Measurements from ENCODE around the gene RETREG3.
"Not testable (repeated sequence)": the region's sequence is repeated elsewhere in the genome, so short reads cannot be mapped to it uniquely, and the experiment has no call there.

RETREG3 gene

GRCh38 chr17:42553866-42554249 lies 55.3 kb downstream of the RETREG3 start:
- TF ChIP-seq, protein P1, sequence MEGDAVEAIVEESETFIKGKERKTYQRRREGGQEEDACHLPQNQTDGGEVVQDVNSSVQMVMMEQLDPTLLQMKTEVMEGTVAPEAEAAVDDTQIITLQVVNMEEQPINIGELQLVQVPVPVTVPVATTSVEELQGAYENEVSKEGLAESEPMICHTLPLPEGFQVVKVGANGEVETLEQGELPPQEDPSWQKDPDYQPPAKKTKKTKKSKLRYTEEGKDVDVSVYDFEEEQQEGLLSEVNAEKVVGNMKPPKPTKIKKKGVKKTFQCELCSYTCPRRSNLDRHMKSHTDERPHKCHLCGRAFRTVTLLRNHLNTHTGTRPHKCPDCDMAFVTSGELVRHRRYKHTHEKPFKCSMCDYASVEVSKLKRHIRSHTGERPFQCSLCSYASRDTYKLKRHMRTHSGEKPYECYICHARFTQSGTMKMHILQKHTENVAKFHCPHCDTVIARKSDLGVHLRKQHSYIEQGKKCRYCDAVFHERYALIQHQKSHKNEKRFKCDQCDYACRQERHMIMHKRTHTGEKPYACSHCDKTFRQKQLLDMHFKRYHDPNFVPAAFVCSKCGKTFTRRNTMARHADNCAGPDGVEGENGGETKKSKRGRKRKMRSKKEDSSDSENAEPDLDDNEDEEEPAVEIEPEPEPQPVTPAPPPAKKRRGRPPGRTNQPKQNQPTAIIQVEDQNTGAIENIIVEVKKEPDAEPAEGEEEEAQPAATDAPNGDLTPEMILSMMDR (IDR thresholded peaks at IDR 0.05; ENCODE audit: control insufficient read depth, insufficient read depth, low read depth, low read length, missing control alignments), result peak; percentile 14
- no peak for DNase-seq (ENCODE audit: low read depth)
- H3K4me3 ChIP-seq (ENCODE audit: control insufficient read depth, low read depth, low read length), result peak overlapping the region; percentile 97

- TF ChIP-seq, protein P1 (IDR thresholded peaks at IDR 0.05; ENCODE audit: control insufficient read depth, insufficient read depth, low read depth, low read length, missing control alignments), result no peak
Observed at GRCh38 chr17:42553161-42553818, 55.9 kb downstream of the RETREG3 start.

DNA sequence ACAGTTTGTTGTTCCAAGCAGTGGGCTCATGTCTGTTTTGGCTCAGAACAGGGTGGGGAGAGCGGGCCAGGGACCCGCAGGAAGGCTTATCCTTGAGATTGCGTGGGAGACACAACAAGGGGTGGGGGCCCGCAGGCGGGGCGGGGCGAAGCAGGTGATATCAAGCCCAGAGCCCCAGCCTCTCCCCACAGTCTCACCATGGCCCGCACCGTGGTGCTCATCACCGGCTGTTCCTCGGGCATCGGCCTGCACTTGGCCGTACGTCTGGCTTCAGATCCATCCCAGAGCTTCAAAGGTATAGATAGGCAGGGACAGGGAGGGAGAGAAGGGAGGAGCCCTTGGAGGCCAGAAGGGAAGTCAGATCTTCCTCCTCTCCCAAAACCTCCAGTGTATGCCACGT lies 56.4 kb downstream of the RETREG3 start, which contains the start of gene HSD17B1:
TSS of gene HSD17B1 (plus strand) at position 188 of the 400 bp plus-strand sequence. CDS start at position 199, 11 bp downstream.
- not testable (repeated sequence) for DNase-seq (ENCODE audit: low read depth)

More at GRCh38 chr17:42553161-42553818, 55.9 kb downstream of the RETREG3 start:
- peak overlapping the region; percentile 97 for H3K4me3 ChIP-seq (ENCODE audit: control insufficient read depth, low read depth, low read length)
- DNase-seq (ENCODE audit: low read depth), result no peak

GRCh38 chr17:42548993-42549755 lies 60.0 kb downstream of the RETREG3 start:
- TF ChIP-seq, protein P1 (IDR thresholded peaks at IDR 0.05; ENCODE audit: control insufficient read depth, insufficient read depth, low read depth, low read length, missing control alignments), result no peak
- DNase-seq (ENCODE audit: low read depth), result no peak
- no peak overlapping the region for H3K4me3 ChIP-seq (ENCODE audit: control insufficient read depth, low read depth, low read length)

More for the DNA sequence above, 56.4 kb downstream of the RETREG3 start, which contains the start of gene HSD17B1:
- H3K4me3 ChIP-seq (ENCODE audit: control insufficient read depth, low read depth, low read length), result peak within 1 kb of the TSS; percentile 97

DNA sequence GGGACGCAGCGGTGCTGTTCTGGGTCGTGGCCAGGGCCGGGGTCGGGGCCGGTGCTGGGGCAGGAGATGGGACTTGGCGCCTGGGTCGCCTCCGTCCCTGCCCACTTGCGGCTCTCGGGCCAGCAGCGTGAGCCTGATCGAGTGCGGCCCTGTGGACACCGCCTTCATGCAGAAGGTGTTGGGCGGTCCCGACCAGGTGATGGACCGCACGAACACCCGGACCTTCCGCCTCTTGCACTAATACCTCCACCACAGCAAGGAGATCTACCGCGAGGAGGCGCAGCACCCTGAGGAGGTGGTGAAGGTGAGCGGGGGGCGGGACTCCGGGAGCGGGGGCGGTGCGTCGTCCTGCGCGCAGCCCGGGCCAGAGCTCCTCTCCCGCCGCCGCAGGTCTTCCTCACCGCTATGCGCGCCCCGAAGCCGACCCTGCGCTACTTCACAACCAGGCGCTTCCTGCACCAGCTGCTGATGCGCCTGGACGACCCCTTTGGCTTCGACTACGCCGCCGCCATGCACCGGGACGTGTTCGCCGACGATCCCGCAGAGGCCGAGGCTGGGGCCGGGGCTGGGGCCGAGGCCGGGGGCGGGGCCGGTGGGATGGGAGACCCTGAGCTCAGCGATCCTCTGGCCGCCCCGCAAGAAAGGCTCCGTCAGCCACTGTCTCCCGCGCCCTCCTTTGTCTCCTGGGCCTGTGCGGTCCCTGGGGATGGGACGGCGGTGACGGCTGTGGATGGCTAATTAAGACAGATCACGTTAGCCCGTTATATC lies 60.9 kb downstream of the RETREG3 start:
- TF ChIP-seq, protein P1 (IDR thresholded peaks at IDR 0.05; ENCODE audit: control insufficient read depth, insufficient read depth, low read depth, low read length, missing control alignments), result no peak
- no peak overlapping the region for H3K4me3 ChIP-seq (ENCODE audit: control insufficient read depth, low read depth, low read length)
- no peak for DNase-seq (ENCODE audit: low read depth)

GRCh38 chr17:42547698-42548069 lies 61.5 kb downstream of the RETREG3 start:
- no peak for DNase-seq (ENCODE audit: low read depth)
- TF ChIP-seq, protein P1 (IDR thresholded peaks at IDR 0.05; ENCODE audit: control insufficient read depth, insufficient read depth, low read depth, low read length, missing control alignments), result no peak
- H3K4me3 ChIP-seq (ENCODE audit: control insufficient read depth, low read depth, low read length), result no peak overlapping the region
